Keratinocyte (primary cell): Measurements from ENCODE around the gene NEB.

Experiments
- EZH2 ChIP-seq: IDR thresholded peaks from one replicate; pipeline ENCODE4 v1.6.1; 2012; ENCODE audit warnings: inconsistent platforms, mild to moderate bottlenecking, low read length, moderate library complexity
- TF ChIP-seq, protein P1 (sequence below), 3 experiments: IDR thresholded peaks in 1 of 3; conservative IDR thresholded peaks in 1 of 3; optimal IDR thresholded peaks in 1 of 3; 2 replicates in 2 of 3; 3 replicates in 1 of 3; pipeline versions ENCODE3 to v1.5.1; 2011; ENCODE audit warnings: low read length in 3 of 3, mild to moderate bottlenecking in 3 of 3, moderate library complexity in 2 of 3, control low read depth in 1 of 3, inconsistent platforms in 1 of 3; ENCODE audit not compliant: insufficient read depth in 2 of 3; ENCODE audit errors: extremely low read depth in 1 of 3

DNA sequence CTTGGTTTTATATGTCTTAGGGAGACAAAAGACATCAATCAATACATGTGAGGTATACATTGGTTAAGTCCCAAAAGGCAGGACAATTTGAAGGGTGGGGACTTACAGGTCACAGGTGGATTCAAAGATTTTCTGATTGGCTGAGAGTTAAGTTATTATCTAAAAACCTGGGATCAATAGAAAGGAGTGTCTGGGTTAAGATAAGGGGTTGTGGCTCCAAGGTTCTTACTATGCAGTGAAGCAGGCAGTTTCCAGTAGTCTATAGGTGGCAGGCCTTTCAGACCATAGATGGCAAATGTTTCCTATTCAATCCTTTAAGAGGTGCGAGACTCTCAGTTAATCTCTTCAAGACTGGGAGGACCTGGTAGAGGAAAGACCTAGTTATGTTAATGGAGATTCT lies 42.1 kb upstream of the NEB start:
- TF ChIP-seq, protein P1, sequence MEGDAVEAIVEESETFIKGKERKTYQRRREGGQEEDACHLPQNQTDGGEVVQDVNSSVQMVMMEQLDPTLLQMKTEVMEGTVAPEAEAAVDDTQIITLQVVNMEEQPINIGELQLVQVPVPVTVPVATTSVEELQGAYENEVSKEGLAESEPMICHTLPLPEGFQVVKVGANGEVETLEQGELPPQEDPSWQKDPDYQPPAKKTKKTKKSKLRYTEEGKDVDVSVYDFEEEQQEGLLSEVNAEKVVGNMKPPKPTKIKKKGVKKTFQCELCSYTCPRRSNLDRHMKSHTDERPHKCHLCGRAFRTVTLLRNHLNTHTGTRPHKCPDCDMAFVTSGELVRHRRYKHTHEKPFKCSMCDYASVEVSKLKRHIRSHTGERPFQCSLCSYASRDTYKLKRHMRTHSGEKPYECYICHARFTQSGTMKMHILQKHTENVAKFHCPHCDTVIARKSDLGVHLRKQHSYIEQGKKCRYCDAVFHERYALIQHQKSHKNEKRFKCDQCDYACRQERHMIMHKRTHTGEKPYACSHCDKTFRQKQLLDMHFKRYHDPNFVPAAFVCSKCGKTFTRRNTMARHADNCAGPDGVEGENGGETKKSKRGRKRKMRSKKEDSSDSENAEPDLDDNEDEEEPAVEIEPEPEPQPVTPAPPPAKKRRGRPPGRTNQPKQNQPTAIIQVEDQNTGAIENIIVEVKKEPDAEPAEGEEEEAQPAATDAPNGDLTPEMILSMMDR (optimal IDR thresholded peaks at IDR 0.05 in 1 of 3, IDR thresholded peaks at IDR 0.05 in 1 of 3, conservative IDR thresholded peaks at IDR 0.05 in 1 of 3; ENCODE audit: extremely low read depth in 1 of 3, insufficient read depth in 2 of 3, low read length in 3 of 3), result no peak
- TF ChIP-seq EZH2, result no peak
